Stimulated activated CD4-positive, alpha-beta T cell treated with anti-CD3 and anti-CD28 coated beads, Interleukin-12 subunit alpha, Interleukin-12 subunit beta, amount 100 ng/mL, for 4 hours (primary cell): Measurements from ENCODE around the gene BRF1.
"Not testable (repeated sequence)": the region's sequence is repeated elsewhere in the genome, so short reads cannot be mapped to it uniquely, and the experiment has no call there.

Source experiments
- DNase-seq: peaks from one replicate; pipeline ENCODE4 v3.0.0-alpha.2; 2020

BRF1 gene

DNA sequence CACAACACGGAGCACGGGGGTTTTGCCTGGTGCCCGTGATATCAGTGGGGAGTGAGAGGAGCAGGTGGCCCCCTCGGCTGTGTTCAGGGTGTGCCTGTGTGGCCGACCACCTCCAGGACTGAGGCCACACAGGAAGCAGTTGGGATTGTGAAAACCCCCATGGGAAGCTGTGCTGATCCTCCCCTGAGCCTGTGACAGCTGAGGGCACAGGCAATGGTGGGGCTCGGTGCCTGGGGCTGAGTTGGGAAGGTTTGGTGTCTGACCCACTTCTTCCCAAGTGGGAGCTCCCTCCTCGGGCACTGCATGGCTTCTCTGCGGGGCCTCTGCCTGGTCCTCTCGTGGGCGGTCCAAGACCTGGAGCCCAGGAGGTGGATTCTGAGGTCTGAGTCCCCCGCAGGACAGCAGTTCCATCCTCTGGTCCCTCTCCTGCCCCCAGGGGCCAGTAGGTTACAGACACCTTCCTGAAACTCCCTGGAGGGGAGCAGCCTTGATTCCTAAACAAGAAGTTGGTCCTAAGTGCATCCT is 31.6 kb upstream of the BRF1 start:
- DNase-seq = no peak

DNA sequence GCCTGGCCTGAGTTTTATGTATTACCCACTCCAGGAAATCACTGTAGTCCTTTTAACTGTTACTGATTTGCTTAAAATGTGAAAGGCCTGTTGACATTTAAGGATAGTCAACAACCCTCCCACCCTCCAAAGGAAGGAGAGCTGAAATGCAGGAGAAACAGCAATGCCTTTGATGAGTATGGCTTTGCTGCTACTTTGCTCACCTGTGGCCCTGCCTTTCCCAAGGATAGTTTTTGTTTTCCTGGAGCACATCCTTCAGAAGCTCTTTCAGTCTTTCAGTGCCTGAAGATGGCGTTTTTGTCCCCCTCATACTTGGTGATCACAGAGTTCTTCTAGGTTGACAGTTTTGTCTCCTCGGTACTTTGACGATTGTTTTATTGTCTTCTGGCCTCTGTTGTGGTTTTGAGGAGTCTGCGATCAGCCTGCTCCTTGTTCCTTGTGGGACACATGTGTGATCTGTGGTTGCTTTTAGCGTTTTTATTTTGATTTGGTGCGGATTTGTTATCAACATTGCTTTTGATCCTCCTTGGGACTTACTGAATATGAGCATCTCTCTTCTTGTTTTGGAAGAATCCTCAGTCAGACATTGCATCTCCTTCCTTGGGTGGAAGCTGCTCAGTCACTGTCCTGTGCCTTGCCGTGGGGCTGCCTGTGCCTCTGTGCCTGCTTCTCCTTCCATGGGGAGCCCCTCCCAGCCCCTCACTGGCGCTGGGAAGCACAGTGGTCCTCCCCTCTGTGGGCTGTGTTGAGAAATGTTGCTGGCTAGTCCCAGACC is 31.0 kb upstream of the BRF1 start:
- no peak for DNase-seq

DNA sequence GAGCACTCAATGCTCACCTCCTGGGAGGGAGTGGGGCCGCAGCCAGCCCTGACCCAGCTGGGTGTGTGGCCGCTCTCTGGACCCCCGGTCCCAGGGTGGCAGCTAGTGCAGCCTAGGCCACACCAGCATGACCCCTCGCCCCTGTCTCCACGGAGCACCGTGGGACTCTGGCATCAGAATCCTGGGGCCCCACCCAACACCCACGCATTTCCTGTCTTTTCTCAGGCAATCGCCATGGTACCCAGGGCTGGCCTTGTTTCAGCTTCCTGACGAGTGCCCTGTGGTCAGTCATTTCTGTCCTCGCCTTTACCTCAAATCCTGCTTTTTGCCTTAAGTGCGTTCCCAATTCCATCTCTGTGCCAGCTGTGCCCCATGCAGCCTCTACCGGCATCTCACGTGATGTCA is 29.7 kb upstream of the BRF1 start:
- DNase-seq = no peak

DNA sequence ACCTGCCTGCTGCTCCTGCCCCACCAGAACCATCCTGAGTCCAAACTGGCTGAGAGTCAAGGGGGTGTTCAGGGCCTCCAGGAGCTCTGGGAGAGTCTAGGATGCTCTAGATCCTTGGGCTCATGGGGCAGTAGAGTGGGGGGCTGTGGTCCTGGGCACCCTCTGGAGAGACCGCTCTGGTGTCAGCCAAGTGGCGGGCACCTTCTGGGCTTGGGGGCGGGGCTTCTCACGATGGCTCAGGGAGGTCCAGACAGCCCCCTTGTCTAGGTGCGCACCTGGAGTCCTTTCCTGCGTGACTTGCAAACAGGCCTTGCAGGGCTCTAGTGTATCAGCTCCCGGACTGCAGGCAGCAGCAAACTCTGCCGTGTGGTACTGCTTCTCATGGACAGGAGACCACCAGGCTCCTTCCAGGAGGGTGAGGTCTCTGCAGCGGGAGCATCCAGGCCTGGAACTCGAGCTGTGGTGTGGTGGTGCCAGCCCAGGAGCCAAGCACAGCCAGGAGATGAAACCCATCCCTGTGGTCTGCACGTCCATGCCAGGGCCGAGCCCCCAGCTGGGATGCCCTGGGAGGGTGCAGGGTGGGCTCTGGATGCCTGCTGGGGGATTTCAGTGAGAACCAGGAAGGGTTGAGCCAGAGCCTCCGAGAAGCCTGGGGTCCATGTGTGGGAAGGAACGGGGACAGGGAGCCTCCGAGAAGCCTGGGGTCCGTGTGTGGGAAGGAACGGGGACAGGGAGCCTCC is 28.8 kb upstream of the BRF1 start:
- DNase-seq = no peak

DNA sequence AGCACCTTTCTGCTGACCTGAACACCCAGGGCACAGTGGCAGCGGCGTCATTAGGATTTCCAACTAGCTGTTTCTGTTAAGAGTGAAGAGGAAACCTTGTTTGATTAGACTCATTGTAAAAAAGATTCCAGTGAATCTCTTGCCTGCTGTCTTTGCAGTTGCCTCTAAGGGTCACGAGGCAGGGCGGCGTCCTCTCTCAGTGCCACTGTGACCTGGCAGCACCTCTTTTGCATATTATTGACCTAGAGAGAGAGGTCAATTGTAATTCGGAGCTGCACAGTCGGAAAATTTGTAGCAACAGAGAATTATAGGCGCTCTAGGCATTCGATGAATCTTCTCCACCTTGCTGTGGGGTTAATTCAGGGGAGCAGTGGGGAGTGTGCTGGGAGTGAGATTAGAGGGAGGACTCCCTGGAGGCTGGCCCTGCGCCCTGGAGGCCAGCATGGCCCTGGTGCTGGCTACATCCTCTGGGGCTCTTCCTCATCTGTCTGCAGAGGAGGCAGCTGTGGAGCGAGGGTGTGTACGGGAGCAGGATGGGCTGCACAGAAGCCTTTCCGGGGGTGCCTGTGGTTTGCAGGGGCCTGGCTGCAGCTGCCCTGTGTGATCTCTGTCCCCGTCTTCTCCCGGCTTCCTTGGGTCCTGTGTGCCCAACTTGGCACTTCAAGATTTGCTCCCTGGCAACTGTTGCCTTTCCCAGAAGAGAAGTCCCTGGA is 28.0 kb upstream of the BRF1 start:
- no peak for DNase-seq

DNA sequence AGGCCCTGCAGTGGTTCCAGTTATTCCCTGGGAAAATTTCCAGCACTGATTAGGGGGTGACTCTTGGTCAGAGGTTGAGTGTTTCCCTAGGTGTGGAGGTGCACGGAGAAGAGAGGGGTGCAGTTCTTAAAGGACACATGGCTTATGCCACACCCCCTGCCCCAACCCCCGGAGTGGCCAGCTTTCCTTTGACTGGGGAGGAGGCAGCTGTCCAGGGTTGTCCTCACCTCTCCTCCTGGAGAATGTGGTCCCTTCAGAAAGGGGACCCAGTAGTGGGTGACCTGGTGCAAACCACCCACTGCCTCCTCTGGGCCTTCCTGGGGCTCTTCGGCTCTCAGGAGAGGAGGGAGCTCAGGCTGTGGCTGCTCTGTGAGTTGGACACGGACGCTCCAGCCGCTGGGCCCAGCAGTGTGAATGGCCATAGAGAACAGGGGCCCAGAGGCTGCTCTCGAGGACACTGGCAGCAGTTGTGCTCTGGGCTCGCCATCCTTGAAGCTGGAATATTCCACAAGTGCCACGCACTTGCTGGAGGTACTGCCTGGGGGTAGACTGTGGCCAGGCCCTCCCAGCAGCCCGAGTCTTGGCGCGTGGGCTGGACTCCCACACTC is 27.4 kb upstream of the BRF1 start:
- no peak for DNase-seq

DNA sequence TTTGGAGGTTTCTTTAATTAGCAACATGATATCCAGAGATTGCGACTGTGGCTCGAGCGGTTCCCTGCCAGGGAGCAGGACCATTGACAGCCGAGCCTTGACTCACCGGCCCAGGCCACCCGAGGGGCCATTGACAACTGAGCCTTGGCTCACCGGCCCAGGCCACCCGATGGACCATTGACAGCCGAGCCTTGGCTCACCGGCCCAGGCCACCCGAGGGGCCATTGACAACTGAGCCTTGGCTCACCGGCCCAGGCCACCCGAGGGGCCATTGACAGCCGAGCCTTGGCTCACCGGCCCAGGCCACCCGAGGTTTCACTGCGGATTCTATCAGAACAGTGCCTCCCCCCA is 26.9 kb upstream of the BRF1 start:
- not testable (repeated sequence) for DNase-seq

DNA sequence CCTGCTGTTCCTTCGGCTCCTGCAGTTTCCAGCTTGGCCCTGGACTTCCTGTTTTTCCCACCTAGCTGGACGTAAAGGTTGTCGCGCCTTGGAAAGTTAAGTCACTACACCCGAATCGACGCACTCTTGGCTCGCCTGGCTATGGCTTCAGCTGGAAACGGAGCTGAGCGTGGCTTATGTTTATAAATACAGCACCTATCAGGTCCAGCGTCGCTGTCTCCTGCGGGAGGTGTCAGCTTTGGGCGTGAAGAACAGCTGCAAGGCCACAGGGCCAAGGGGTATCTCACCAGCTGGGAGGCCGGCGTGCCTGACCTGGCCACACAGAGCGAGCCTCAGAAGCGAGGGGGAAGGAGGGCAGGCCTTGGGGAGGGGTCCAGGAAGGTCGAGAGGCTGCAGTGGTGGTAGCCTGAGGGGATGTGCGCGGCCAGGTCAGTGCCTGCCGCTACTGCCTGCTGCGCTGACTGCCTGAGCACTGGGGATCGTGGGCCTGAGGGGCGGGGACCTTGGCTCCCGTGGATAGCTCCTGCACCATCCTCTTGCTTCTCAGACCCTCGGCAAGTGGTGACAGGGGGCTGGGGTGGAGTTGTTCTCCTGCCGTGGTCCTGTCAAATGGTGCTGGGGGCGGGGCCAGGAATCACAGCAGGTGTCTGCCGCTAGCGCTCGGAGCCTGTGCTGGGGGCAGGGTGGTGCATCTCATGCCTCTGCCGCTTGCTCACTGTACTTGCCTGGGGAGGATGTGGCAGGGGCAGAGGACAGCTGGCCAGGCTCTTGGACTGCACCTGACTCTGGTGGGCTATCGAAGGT is 26.3 kb upstream of the BRF1 start:
- DNase-seq = no peak

DNA sequence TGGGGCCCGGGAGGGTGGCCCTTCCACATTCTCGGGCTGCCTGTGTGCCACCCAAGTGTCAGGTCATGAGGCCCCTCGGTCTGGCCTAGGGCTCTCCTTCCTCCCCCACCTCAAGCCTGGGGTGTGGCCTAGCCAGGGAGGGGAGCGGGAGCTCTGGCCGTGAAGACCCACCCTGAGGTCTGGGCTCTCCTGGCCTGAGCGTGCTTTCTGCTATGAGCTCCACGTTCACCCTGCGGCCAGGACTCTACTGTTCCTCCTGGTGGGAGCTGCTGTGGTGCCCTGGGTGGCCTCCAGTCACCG is 25.7 kb upstream of the BRF1 start:
- no peak for DNase-seq

DNA sequence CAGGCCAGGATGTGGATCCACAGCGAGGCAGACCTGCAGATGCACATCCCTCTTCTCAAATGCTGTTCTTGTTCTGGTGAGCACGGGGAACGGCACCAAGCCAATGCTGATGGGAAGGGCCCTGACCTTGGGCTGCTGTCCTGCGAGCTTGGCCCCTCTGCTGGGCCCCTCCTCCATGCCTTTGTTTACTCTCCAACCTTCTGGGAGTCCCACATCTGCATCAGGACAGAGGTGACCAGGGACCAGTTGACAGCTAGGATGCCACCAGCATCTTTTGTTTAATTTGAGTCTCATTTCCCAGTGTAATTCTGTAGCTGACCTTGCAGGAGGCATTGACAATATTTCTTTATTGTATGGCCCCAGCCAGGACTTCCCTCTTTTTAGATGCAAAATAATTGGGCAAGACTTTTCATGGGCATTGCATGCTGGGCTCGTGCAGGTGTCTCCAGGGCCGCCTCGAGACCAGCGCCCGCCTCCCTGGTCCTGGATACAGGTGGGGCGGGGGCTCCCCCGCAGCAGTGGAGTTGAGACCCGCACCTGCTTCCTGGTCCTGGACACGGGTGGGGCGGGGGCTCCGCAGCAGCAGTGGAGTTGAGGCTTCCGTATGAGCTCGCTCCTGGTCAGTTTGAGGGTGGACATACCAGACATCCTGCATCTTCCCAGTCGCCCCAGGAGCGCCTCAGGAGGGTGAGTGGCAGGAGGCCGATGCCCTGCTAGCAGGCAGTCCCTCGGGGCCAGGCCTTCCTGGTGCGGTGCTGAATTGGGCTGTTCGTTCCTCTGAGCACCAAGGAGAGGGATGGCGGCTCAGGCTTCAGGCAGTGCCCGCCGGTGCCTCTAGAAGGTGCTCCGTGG is 25.1 kb upstream of the BRF1 start:
- no peak for DNase-seq

DNA sequence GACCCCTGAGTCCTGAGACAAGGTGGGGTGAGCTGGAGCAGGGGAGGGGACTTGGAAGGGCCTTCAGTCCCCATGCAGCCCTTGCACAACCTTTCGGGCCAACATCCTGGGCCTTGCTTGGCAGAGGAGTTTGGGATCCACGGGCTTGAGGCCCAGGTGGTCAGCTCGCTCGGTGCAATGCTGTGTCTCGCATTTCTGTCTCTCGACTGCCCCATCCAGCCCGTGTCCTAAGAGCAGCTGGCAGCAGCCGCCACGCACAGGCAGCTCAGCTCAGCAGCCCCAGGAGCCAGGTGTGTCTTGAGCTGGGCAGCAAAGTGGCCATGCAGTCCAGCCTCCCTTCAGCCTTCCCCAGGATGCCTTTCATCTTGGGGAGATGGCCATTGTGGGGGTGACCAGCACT is 24.5 kb upstream of the BRF1 start:
- DNase-seq = no peak

DNA sequence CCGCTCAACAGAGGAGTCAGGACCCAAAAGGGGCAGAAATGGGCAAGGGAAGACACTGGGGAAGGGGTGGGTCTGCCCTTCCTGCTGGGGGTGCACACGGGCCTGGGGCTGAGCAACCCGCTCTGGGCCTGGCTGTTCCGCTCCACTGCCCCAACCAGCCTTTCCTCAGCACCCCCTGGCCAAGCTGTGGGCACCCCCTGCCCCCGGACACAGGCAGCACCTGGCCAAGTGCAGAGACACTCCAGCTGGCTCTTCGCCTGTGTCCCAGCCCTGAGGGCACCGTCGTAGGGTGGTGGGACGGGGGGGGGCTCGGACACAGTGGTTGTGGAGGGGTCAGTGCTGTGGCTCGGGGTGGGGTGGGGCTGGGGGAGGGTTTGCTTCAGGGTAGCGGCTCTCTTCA is 24.1 kb upstream of the BRF1 start:
- no peak for DNase-seq

DNA sequence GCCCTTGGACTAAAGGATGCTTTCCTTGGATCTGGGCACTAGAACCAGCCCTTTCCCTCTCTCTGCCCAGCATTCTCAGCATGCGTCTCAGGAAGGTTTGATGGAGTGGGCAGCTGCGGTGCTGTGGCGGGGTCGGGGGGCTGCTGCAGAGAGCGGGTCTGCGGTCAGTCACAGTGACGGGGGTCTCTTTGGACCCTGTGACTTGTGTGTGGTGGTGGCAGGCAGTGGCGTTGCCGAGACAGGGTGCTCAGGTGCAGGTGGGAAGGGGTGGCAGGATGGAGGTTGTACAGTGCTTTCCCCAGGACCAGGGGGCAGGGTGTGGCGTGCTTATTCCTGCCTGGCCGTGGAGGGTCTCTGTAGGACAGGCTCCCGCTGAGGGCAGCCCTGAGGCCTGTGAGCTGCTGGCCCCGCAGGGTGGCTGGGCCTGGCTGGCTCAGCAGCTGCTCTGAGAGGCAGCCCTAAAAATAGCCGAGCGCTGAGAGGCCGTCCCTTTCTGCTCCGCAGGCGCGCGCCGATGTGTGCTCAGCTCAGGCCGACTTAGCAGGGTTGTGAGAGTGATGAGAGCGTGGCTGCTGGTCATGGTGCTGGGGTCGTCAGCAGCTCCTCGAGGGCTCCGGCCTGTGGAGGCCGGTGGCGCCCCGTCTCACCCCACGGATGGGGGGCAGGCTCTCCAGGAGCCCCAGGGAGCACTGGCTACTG is 23.4 kb upstream of the BRF1 start:
- DNase-seq = no peak

DNA sequence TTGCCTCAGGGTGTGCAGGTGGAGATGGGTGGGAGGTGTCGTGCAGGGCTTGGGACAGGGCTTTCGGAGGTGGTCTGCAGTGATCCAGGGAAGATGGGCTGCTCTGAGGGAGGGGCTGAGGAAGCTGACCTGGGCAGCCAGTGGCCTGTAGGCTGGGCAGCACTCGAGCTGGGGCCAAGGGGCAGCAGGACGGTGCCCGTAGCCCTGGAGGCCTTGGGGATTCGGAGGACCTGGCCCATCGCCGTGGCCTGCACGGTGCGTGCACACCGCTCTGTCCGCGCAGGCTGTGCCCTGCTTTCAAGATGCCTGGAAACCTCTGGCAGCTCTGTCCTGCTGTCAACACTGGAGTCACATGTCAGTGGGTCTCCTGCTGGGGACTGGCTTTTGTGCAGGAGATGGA is 22.9 kb upstream of the BRF1 start:
- no peak for DNase-seq

DNA sequence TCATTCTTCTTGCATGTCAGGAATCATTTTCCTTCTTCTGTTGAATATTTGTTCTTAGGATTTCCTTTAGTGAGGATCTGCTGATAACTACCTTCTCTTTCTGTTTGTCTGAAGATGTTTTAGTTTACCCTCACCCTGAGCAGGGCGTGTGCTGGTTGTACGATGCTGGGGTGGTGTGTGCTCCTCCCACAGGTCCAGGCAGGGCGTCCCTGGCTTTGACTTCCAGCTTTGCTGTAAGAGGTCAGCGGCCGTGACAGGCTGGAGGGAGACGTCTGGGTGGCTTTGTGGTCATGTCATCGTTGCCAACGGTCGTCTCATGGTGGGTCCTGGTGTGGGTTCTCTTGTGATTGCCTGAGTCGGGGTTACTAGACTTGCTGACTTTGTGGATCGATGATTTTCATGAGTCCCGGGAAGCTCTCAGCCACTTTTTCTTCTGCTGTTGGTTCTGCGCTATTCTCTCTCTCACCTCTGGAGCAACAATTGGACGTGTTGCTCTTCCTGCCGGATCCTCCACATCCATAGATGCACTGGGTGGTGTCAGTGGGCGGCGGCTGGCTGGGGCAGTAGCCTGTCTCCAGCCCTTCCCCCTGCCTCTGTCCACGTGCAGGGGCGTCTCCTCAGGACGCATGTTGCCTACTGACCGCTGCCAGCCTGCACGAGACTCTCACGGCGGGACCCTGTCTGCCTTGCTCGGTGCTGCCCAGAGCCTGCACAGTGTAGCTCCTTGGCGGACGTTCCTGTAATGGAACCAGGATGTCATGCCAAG is 22.2 kb upstream of the BRF1 start:
- DNase-seq = no peak

DNA sequence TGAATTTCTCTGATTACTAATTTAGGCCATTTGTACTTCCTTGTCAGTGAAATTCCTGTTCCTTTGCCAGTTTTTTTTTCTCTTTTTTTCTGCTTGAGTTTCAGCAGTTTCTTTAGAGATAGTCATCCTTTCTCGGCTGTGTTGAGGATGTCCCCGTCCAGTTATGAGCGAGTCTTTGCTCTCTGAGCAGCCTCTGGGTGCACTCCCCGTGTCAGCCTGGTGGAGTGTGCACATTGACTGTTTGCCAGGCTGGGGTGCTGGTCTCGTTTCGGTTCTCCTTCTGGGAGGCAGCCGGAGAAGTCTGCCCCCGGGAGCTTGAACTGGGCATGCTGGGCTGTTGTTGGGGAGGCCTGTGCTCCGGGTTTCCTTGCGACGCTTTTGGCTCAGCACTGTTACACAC is 16.7 kb upstream of the BRF1 start:
- DNase-seq = no peak

DNA sequence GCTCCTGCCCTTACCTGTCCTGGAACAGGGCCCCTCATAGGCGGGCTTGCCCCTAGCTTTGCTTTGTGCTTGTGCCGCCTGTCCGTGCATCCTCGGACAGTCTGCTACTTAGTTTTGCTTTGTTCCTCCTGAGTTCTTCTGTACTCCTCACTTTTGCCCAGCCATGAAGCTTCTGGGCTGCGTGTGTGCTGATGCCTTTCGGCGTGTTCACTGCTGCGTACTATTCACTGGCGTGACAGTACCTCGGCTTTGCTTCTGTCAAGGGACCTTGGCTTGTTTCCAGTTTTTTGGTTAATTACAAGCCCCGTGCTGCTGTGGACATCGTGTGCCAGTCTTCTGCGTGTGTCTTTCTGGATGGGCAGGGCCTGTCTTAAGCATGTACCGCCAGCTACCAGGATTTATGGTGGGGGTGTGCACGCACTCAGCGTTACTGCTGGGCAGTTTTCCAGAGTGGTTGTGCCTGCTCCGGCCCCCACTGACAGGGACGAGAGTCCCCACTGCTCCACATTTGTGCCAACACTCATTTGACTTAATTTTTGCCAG is 16.2 kb upstream of the BRF1 start:
- no peak for DNase-seq

DNA sequence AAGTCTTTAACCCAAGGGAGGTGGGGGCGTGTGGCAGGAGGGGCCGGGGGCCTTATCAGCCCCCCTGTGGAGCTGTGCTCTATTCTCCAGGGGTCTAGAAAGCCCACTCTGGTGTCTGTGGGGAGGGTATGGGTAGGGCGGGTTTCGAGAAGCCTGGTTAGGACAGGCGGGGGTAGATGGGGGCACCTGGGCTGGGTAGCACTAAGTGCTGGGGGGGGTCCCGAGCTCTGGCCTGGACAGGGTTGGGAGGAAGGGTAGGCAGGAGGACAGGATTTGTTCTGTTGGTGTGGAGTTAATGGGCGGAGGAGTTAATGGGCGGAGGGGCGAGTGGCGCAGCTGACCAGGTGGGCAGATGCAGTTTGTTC is 15.8 kb upstream of the BRF1 start:
- DNase-seq = no peak

DNA sequence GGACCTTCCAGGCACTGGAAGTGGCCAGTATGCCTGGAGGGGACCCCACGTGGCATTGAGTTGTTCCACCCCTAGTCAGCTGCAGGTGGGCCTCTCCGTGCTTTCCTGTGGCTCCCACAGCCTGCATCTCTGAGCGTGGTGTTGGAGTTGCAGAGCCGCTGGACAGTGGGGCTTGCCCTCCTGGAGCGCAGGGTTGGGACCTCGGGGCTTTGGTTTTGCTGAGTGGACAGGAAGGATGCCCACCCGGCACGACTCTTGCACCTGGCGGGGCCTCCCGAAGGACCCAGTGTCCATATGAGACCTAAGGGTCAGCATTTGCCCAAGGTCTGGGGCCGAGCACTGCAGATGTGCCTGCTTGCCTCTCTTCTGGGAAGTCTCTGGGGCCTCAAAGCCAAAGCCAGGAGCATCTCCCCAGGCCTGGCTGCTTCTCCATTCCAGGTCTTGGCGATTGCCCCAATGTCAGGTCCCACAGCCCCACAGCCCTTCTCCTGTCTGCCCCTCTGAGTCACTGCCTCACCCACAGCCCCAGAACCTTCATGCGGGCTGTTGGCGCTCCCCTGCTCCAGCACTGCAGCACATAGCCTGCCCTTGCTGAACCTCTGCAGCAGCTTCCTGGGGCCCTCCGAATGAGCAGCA is 15.3 kb upstream of the BRF1 start:
- no peak for DNase-seq
